SK-N-SH (cell line): ENCODE results near the gene PCDHGB2.

Source experiments
- CTCF ChIP-seq: fragments of 200-600 bp; sonication (generic); IDR thresholded peaks from 2 replicates; pipeline ENCODE4 v1.6.1; 2017; ENCODE audit warnings: antibody characterized with exemption, mild to moderate bottlenecking, moderate library complexity
- EP300 ChIP-seq, 2 experiments: IDR thresholded peaks; 2 replicates each; pipeline versions ENCODE4 v1.4.0 to v1.6.1; 2012; ENCODE audit warnings: borderline replicate concordance in 1 of 2, low read depth in 1 of 2, low read length in 1 of 2
- MXI1 ChIP-seq: IDR thresholded peaks from 2 replicates; pipeline ENCODE4 v1.6.1; 2012; ENCODE audit warnings: mild to moderate bottlenecking, low read depth, low read length, improper control_type of control experiment
- POLR2AphosphoS5 ChIP-seq: IDR thresholded peaks from 2 replicates; pipeline ENCODE4 v1.6.1; 2012; ENCODE audit warnings: low read depth, low read length

GRCh38 chr5:141366016-141366896, 6.5 kb downstream of the PCDHGB2 start:
- TF ChIP-seq CTCF, result no peak
- no peak for TF ChIP-seq EP300 (IDR thresholded peaks at IDR 0.05; ENCODE audit: borderline replicate concordance in 1 of 2, low read depth in 1 of 2, low read length in 1 of 2)
- no peak for TF ChIP-seq POLR2AphosphoS5
- TF ChIP-seq MXI1, result no peak
